A673 (cell line): Measurements from ENCODE around the gene NQO2.

Experiments used
- CTCF ChIP-seq: fragments of 300-800, 200-600 bp; sonication (generic); conservative IDR thresholded peaks from 2 replicates; pipeline ENCODE4 v1.5.1; 2017; ENCODE audit warnings: low read depth, mild to moderate bottlenecking, antibody characterized with exemption, low read length, moderate library complexity, mixed read lengths
- EZH2 ChIP-seq: fragments of 200-600 bp; sonication (generic); IDR thresholded peaks from 2 replicates; pipeline ENCODE4 v1.6.1; 2017; ENCODE audit warnings: borderline replicate concordance, low read depth, mild to moderate bottlenecking, mixed read lengths, antibody characterized with exemption, low read length; ENCODE audit not compliant: poor library complexity, severe bottlenecking

DNA sequence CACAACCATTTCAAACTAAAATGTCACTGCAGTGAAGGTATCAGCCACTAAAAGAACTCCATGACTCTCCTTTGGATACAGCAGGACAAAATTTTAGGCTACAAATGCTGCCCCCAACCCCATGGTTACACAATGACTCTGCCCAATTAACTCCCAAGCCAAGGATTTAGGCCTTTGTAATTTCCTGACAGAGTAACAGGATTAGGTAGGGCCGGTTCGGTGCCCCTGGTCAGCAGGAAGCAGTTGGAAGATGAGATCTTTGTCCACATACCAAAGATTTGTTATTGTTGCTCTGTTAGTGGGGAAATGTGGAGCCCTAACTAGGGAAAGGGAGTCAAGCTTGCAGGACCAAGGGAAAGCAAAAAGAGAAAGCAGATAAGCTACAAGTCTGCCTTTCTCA, 41.9 kb downstream of the NQO2 start:
- TF ChIP-seq CTCF, result no peak
- TF ChIP-seq EZH2, result no peak
